GM12891 (cell line): Measurements from ENCODE around the gene USP20.
A peak's percentile ranks its signal among the peaks of the same experiment; 100 is the strongest.

Experiments
- DNase-seq: peaks from one replicate; pipeline ENCODE4 v3.0.0; 2011; ENCODE audit warnings: low spot score; ENCODE audit not compliant: insufficient read length
- FAIRE-seq: peaks from 2 replicates; lab custom pipeline; 2011; peaks lifted over from hg19 to GRCh38; lab: Jason Lieb, UNC
- PAX5 ChIP-seq: IDR thresholded peaks from 2 replicates; pipeline ENCODE4 v1.6.1; 2011; ENCODE audit warnings: low read length, moderate library complexity, mild to moderate bottlenecking; ENCODE audit not compliant: insufficient read depth, severe bottlenecking
- POLR2A ChIP-seq: IDR thresholded peaks from 2 replicates; pipeline ENCODE4 v1.6.1; 2011; ENCODE audit warnings: low read depth, low read length, control low read depth
- POLR2AphosphoS5 ChIP-seq: IDR thresholded peaks from 2 replicates; pipeline ENCODE4 v1.6.1; 2011; ENCODE audit warnings: low read depth, low read length, control low read depth
- POU2F2 ChIP-seq: IDR thresholded peaks from 2 replicates; pipeline ENCODE4 v1.6.1; 2011; ENCODE audit warnings: low read depth, mild to moderate bottlenecking, control low read depth, low read length, moderate library complexity
- SPI1 ChIP-seq: IDR thresholded peaks from 2 replicates; pipeline ENCODE4 v1.6.1; 2011; ENCODE audit warnings: low read depth, low read length, control low read depth
- TAF1 ChIP-seq: IDR thresholded peaks from 2 replicates; pipeline ENCODE4 v1.6.1; 2011; ENCODE audit warnings: low read depth, low read length, control low read depth

Gene USP20

DNA sequence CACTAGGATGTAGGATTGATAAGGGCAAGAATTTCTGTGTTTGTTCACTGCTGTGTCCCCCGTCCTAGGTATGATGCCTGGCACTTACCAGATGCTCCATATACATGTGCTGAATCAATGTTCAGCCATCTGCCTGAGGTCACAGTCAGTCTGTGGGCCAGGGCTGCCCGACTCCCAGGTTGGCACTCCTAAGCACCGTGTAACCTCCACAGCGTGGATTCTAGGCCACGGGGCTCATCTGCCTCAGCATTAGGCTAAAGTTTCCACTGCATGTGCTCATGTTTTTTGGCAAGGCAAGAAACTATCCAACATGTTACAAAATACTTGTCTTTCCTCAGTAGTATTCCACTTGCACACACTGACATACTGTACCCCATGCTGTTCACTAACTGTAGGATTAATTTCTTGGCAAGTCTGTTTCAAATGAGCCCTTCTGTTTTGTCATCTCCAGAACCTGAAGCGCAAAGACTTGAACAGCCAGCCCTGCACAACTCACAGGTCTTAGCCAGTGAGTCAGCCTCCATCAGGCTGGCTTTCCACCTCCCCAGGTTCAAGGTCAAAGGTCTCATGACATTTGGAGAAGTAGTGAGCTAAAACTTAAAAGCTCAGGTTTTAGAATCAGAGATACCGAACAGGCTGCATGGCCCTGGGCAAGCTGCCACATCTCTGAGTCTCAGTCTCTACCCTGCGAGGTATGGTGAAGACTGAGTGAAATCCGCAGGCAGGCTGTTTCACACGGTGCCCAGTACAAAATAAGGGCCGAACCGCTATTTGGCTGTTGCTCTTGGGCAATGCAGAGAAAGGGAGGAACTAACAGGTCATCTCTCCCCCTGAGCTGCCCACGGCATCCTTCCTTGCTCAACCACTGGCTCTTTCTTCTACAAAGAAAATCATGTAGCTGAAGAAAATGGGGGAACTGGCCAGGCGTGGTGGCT is 18.5 kb upstream of the USP20 start:
- FAIRE-seq (no peak), DNase-seq (no peak)
- TF ChIP-seq SPI1 (no peak), PAX5 (no peak), POLR2A (no peak), POLR2AphosphoS5 (no peak), POU2F2 (no peak), TAF1 (no peak)

- TF ChIP-seq POLR2A: 0 out of 2 replicates have a peak, but pooled peaks have one; percentile 38
- TF ChIP-seq PAX5: no peak
- TF ChIP-seq SPI1: no peak
- no peak for TF ChIP-seq POU2F2
- no peak for TF ChIP-seq POLR2AphosphoS5
- no peak for TF ChIP-seq TAF1
- FAIRE-seq (peak; percentile 50), DNase-seq (no peak)
Observed at GRCh38 chr9:129822898-129823541, 12.2 kb upstream of the USP20 start.

GRCh38 chr9:129823542-129823934 is 11.7 kb upstream of the USP20 start:
- DNase-seq: peak; percentile 46
- TF ChIP-seq TAF1 (no peak), POLR2AphosphoS5 (no peak), PAX5 (no peak), SPI1 (no peak), POLR2A (no peak), POU2F2 (no peak)
- no peak for FAIRE-seq

DNA sequence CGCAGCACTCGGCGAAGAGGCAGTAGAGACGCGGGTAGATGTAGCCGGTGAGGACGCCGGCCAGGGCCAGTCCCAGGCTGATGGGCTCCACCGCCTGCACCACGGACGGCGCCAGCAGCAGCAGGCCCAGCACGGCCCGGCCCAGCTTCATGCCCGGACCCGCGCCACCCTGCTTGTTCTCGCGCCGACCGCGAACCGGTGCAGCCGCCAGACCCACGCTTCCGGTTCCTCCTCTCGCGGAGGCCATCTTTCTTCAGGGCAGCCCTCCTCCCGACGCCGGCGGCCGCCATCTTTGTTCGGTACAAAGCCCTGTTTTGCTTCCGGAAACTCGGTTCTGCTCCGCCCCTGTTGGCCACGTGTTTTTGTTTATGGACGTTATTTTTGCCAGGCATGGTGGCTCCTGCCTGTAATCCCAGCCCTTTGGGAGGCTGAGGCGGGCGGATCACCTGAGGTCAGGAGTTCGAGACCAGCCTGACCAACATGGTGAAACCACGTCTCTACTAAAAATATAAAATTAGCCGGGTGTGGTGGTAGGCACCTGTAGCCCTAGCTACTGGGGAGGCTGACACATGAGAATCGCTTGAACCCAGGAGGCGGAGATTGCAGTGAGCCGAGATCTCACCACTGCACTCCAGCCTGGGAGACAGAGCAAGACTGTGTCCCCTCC is 11.2 kb upstream of the USP20 start, which contains the start of gene TOR1A:
TSS of gene TOR1A (minus strand) at position 202 of the 667 bp plus-strand sequence. CDS start at position 151, 51 bp downstream.
- FAIRE-seq: peak; percentile 87
- TF ChIP-seq POU2F2 (0 out of 2 replicates have a peak, but pooled peaks have one; percentile 12), PAX5 (no peak), TAF1 (peak; percentile 84), POLR2AphosphoS5 (peak; percentile 76), POLR2A (peak; percentile 85)
- peak; percentile 86 for DNase-seq

DNA sequence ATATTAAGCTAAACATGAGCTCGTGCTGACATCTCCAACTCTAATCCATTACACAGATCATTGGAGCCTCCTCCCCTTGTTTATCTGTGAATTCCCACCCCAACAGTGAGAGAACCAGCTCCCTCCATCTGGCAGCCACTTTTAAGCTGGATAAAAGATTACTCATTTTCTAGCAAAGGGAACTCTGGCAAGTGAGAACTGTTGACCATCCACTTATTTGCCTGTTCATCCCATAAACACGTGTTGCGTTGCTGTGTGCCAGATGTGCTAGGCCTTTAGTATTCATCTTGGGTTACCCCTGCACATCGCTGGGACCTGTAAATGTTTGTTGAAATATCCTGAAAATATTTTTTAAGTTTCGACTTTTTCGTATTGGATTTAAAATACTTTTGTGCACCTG is 8.9 kb upstream of the USP20 start:
- DNase-seq (no peak), FAIRE-seq (no peak)
- TF ChIP-seq POLR2AphosphoS5 (no peak), POU2F2 (no peak), SPI1 (no peak), PAX5 (no peak), POLR2A (no peak), TAF1 (no peak)

DNA sequence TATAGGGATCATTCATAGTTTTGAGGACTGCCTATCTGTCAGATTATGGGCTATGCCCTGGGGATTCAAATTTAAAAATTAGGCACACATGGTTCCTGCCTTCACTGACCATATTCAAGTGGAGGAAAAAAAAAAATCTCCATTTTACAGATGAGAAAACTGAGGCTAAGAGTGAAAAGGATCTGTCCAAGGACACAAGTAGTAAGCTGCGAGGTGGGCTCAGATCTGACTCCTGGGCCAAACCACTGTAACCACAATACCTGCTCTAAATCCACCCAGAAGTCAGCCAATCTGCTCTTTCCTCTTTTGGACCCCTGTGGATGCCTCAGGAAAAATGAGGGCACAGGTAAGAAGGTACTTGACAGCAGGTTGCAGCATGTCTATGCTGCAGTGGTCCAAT is 8.5 kb upstream of the USP20 start:
- FAIRE-seq (no peak), DNase-seq (no peak)
- TF ChIP-seq POLR2AphosphoS5 (no peak), POLR2A (no peak), TAF1 (no peak), PAX5 (no peak), SPI1 (no peak), POU2F2 (no peak)

DNA sequence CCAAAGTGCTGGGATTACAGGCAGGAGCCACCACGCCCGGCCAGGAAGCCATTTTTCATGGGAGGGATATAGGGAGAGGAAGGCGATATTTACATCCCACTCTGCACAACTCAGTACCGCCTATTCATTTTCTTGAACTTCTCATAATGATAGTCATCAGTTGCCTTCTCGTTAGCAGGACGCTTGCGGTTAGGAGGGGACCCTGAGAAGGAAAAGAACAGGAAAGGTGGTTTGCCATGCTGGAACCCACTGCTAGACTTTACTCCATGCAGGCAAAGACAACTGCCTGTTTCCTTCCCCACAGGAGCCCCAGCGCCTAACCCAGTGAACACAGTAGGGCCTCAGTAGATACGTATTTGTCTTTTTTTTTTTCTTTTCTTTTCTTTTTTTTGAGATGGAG is 7.2 kb upstream of the USP20 start:
- FAIRE-seq (no peak), DNase-seq (no peak)
- TF ChIP-seq POLR2AphosphoS5 (no peak), POLR2A (no peak), POU2F2 (no peak), SPI1 (no peak), TAF1 (no peak), PAX5 (no peak)

DNA sequence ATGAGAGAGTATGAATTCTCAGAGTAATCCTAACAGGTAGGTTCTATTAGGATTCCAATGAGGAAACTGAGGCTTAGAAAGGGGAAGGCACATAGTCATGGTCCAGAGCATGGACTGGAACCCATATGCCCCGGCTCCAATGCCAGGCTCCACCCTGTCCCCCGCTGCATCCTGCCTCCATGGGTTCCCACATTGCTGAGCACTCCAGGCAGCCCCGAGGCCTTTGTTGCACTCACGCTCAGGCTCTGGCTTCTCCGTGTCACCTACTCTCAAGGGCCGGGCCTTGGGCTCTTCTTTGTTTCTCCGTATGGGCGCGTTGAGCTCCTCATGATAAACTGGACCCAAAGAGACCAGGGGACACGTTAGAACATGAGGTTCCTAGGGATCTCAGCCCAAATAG is 6.3 kb upstream of the USP20 start:
- DNase-seq: no peak
- FAIRE-seq: no peak
- TF ChIP-seq PAX5 (no peak), POLR2A (no peak), POLR2AphosphoS5 (no peak), POU2F2 (no peak), TAF1 (no peak), SPI1 (no peak)
